Adrenal gland (tissue), 12 donors: ENCODE measurements around the gene IARS2. TPM values are rescaled to one million over a fixed set of nuclear protein-coding genes. Genes with fewer than 3 reads are reported as not detected.
"Not testable (repeated sequence)": the region's sequence is repeated elsewhere in the genome, so short reads cannot be mapped to it uniquely, and the experiment has no call there.

Experiments used
- DNase-seq, 7 donors: peaks; one replicate each; pipeline ENCODE4 v3.0.0-alpha.2; 2019 to 2020
- H3K27ac ChIP-seq, 5 donors: fragments of 200-600 bp; sonication (generic) in 4 of 5; 1 replicate in 3 of 5; 2 replicates in 2 of 5; pipeline versions ENCODE4 v1.5.1 to v1.8.0; 2016 to 2020; ENCODE audit warnings: mild to moderate bottlenecking in 1 of 5
- H3K27me3 ChIP-seq: fragments of 200-600 bp; 2 replicates; pipeline ENCODE4 v1.8.0; 2021
- H3K36me3 ChIP-seq, 2 donors: fragments of 200-600 bp; replicated peaks in 1 of 2; 1 replicate in 1 of 2; 2 replicates in 1 of 2; pipeline versions ENCODE4 v1.5.1 to v1.8.0; 2018 to 2022
- H3K4me1 ChIP-seq, 2 donors: fragments of 200-600 bp; replicated peaks in 1 of 2; 1 replicate in 1 of 2; 2 replicates in 1 of 2; pipeline versions ENCODE4 v1.5.1 to v1.8.0; 2018 to 2021
- H3K4me3 ChIP-seq, 4 donors: fragments of 200-600 bp; sonication (generic) in 3 of 4; one replicate each; pipeline ENCODE4 v1.5.1; 2016 to 2018
- H3K9me3 ChIP-seq, 3 donors: fragments of 200-600 bp; sonication (generic) in 1 of 3; replicated peaks in 1 of 3; 1 replicate in 2 of 3; 2 replicates in 1 of 3; pipeline versions ENCODE4 v1.5.1 to v1.8.0; 2016 to 2021
- POLR2A ChIP-seq, 2 donors: fragments of 450-650 bp; IDR thresholded peaks; one replicate each; pipeline ENCODE4 v1.6.1; 2017; ENCODE audit warnings: antibody characterized with exemption in 2 of 2, mild to moderate bottlenecking in 2 of 2, moderate library complexity in 1 of 2
- WGBS, 4 donors: extraction: QIAGEN DNeasy Blood & Tissue Kit in 2 of 4; methylation state at CpG; one replicate each; pipeline versions ENCODE4 v1.1.5 to v1.1.7; 2013 to 2017; 5-methylcytosine and 5-hydroxymethylcytosine counted together
- intact Hi-C, 2 donors: fragments of 100-400 bp; cut with DNase I; formaldehyde crosslinking; loops; one replicate each; pipeline versions ENCODE4 v1.14.1 to v1.15.0; 2022 to 2023
- polyA plus RNA-seq, 3 donors: library from polyadenylated mRNA; stranded (reverse); fragments of 200-250 nt in 2 of 3; fragments of 350-450 nt in 1 of 3; fragmentation: Illumina TruSeq in 1 of 3; extraction: RNeasy Lipid Tissue Mini Kit (QIAGEN cat#74804) in 1 of 3; gene quantifications; one replicate each; pipeline ENCODE4 v1.2.3, GENCODE V29; 2013 to 2014
- total RNA-seq, 9 donors: library from RNA; depleted of rRNA in 4 of 9; stranded (reverse); fragments of >200 nt in 4 of 9; fragments of 120-200 nt in 1 of 9; fragmentation: NEBNext Ultra II Directional in 1 of 9; extraction: Animal tissue kit (Norgen Biotek cat#: 25700) in 1 of 9; gene quantifications; one replicate each; pipeline versions ENCODE4 v1.1.0 to v1.2.4, GENCODE V29; 2013 to 2023
- TF ChIP-seq, protein P1 (sequence below), 6 experiments: fragments of 450-650 bp in 4 of 6; fragments of 200-600 bp in 2 of 6; sonication (generic) in 1 of 6; IDR thresholded peaks; 1 replicate in 5 of 6; 2 replicates in 1 of 6; pipeline versions ENCODE4 v1.5.1 to v1.8.0; 2016 to 2021; ENCODE audit warnings: antibody characterized with exemption in 6 of 6, mild to moderate bottlenecking in 2 of 6, moderate library complexity in 1 of 6
- donor health status: healthy with polysubstance abuse.
- donor health status: Bipolar disorder and iron deficiency.
- donor health status: DM: yes; HTN: yes; CAD: no.
- donor health status: DM: no; HTN: no; CAD: no.
- donor health status: DM: no; HTN: no; CAD: no.
- donor health status: DM: yes; HTN: yes; CAD: no.

The IARS2 gene
- total and polyA plus RNA-seq, 12 donors = 11.8 to 133 (median 89.9) TPM

DNA sequence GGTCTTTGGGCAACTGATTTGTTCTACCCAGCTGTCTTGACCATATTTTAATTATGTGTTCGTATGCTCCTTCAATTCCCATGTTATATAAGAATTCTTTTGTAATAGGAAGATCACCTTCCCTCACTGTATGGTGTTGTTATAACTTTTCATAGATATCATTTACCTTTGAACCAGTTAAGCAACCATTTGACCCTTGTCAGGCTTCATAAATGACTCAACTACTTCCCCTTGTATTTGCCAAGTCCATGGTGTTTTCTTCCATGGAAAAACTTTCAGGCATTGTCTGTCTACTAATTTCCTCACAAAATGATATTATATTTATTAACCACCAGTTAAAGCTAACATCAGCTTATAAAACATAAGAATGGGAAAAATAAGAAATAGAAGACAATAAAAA is 9.5 kb upstream of the IARS2 start:
- Histone ChIP-seq H3K36me3 (no peaks in the 10 kb centered on the region), H3K4me3 (no peak overlapping the region), H3K27me3 (no peaks in the 10 kb centered on the region), H3K27ac (no peak overlapping the region), H3K9me3 (no peaks in the 10 kb centered on the region), H3K4me1 (peaks cover 9 to 14% of the 10 kb centered on the region in 2 donors)
- WGBS, 4 donors = 94 to 96% (median 95%) methylated on average over 1 of the region's 1 CpG
- DNase-seq = no peak
- intact Hi-C loops = no loop called here
- TF ChIP-seq, protein P1, sequence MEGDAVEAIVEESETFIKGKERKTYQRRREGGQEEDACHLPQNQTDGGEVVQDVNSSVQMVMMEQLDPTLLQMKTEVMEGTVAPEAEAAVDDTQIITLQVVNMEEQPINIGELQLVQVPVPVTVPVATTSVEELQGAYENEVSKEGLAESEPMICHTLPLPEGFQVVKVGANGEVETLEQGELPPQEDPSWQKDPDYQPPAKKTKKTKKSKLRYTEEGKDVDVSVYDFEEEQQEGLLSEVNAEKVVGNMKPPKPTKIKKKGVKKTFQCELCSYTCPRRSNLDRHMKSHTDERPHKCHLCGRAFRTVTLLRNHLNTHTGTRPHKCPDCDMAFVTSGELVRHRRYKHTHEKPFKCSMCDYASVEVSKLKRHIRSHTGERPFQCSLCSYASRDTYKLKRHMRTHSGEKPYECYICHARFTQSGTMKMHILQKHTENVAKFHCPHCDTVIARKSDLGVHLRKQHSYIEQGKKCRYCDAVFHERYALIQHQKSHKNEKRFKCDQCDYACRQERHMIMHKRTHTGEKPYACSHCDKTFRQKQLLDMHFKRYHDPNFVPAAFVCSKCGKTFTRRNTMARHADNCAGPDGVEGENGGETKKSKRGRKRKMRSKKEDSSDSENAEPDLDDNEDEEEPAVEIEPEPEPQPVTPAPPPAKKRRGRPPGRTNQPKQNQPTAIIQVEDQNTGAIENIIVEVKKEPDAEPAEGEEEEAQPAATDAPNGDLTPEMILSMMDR (IDR thresholded peaks at IDR 0.05) = no peak
- no peak for TF ChIP-seq POLR2A (IDR thresholded peaks at IDR 0.05)

DNA sequence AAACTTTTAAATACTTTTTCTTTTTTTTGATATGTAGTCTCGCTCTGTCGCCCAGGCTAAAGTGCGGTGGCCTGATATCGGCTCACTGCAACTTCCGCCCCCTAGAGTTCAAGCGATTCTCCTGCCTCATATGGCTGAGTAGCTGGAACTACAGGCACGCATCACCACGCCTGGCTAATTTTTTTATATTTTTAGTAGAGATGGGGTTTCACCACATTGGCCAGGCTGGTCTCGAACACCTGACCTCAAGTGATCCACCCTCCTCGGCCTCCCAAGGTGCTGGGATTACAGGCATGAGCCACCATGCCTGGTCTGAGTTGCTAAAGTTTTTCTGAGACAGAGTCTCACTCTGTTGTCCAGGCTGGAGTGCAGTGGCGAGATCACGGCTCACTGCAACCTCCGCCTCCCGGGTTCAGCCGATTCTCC is 7.7 kb upstream of the IARS2 start:
- H3K27ac ChIP-seq, H3K4me3 ChIP-seq, intact Hi-C loops, DNase-seq, H3K9me3 ChIP-seq, H3K36me3 ChIP-seq, H3K27me3 ChIP-seq: not testable (repeated sequence)
- peaks cover 9 to 14% of the 10 kb centered on the region in 2 donors for H3K4me1 ChIP-seq
- 87 to 97% (median 95%) methylated on average over 14 to 15 of the region's 15 CpGs for WGBS, 4 donors

DNA sequence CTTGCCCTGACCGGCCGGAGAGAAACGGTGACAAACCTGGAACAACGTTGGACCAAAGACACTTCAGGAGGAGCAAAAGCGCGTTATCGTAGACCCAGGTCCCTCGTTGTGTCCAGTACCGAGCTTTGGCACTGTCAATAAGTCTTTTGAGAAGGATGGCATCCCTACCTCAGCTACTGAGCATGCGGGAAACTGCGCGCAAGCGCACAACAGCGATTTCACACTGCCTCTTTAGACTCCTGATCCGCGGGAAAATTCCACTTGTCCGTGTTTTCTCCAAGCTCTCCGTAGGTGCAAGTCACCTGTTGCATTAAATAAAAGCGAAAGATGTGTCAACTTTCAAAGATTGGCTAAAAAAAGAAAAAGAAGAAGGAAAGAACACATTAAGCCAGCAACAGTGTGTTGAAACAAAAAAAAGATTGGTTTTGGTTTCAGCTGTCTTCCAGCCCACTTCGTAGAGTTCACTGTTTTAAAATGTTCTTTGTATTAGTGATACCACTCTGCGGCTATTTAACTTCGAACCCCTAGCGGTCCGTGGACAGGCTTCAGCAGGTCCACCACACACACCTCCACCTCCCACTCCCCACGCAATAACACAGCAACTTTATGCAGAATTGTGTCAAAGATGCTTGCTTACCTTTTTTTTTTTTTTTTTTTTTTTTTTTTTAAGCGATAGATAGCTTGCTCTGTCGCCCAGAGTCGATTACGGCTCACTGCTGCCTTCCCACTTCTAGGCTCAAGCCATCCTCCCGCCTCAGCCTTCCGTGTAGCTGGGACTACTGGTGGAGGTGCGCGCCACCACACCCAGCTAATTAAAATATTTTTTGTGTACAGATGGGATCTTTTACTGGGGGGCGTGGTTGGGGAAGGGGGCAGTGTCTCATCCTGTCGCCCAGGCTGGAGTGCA is 4.0 kb upstream of the IARS2 start, which contains the start of gene BPNT1:
BPNT1 (minus strand) TSS at position 139 of the 907 bp plus-strand sequence. CDS start 9,942 bp downstream, outside the sequence.
- intact Hi-C loops = loop anchor here in 1 of 2 donors (10.0 kb wide), 1 partner anchor 45 kb away; the partner anchor contains the start of gene EPRS1
- WGBS, 4 donors = 5 to 7% (median 6%) methylated on average over 34 to 35 of the region's 35 CpGs
- H3K4me1 ChIP-seq = peaks cover 12 to 16% of the 10 kb centered on the region in 2 donors
- H3K27me3 ChIP-seq = no peaks in the 10 kb centered on the region
- no peaks in the 10 kb centered on the region for H3K9me3 ChIP-seq
- no peaks in the 10 kb centered on the region for H3K36me3 ChIP-seq
- peak within 1 kb of the TSS in 3 of 5 donors; percentile 31 to 50 (median 47) for H3K27ac ChIP-seq
- peak within 1 kb of the TSS in 3 of 4 donors; percentile 23 to 70 (median 35) for H3K4me3 ChIP-seq
- peak; percentile 65 to 94 for TF ChIP-seq POLR2A (IDR thresholded peaks at IDR 0.05)
- TF ChIP-seq, protein P1 (IDR thresholded peaks at IDR 0.05) = peak in 2 of 6 experiments; percentile 12 to 13
- peak; percentile 95 to 99 (median 97) for DNase-seq

DNA sequence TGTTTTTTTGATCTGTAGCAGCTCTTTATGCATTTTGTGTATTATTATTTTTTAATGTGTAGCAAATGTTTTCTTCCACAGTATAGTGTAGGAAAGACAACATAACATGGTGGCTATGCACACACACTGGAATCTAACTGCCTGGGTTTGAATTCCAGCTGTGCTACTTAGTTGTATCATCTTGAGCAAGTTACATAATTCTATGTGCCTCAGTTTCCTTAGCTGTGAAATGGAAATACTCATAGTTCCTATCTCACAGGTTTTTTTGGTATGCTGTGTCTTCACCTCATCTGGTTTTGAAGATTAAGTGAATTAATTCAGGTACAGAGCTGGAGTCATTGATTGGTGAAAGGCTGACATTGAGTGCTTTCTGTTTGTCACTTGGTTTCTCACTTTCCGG is 1.2 kb upstream of the IARS2 start:
- TF ChIP-seq, protein P1 (IDR thresholded peaks at IDR 0.05) = no peak
- TF ChIP-seq POLR2A (IDR thresholded peaks at IDR 0.05) = no peak
- 89 to 100% (median 97%) methylated on average over 1 of the region's 1 CpG for WGBS, 4 donors
- H3K4me3 ChIP-seq = no peak overlapping the region

More for the DNA sequence above, 1.2 kb upstream of the IARS2 start:
- Histone ChIP-seq H3K27ac (no peak overlapping the region), H3K4me1 (peaks cover 5 to 12% of the 10 kb centered on the region in 2 donors), H3K9me3 (no peaks in the 10 kb centered on the region), H3K36me3 (peaks cover 0 to 4% of the 10 kb centered on the region in 2 donors), H3K27me3 (no peaks in the 10 kb centered on the region)
- intact Hi-C loops = loop anchor here in 1 of 2 donors (10.0 kb wide), 1 partner anchor 48 kb away; the partner anchor contains the start of gene EPRS1
- no peak for DNase-seq
